CD4-positive, CD25-positive, alpha-beta regulatory T cell (primary cell): ENCODE measurements around the gene DAAM1. TPM values are rescaled to one million over a fixed set of nuclear protein-coding genes. Genes with fewer than 3 reads are reported as not detected.

Experiments used
- ATAC-seq, 2 donors: fragments of 150-1000 bp; cut with Tn5 transposase; one replicate each; pipeline ENCODE4 v1.10.0; 2021; ENCODE audit warnings: low read depth in 2 of 2, moderate number of reproducible peaks in 2 of 2, moderate library complexity in 1 of 2
- DNase-seq, 3 donors: peaks; one replicate each; pipeline versions ENCODE4 v3.0.0 to v3.0.0-alpha.2; 2012 to 2022; ENCODE audit warnings: mixed read lengths in 1 of 3
- H3K27ac ChIP-seq: one replicate; pipeline ENCODE4 v1.7.0; 2013; ENCODE audit warnings: mild to moderate bottlenecking, low read length; ENCODE audit not compliant: insufficient read depth, poor library complexity, severe bottlenecking
- H3K27me3 ChIP-seq: one replicate; pipeline ENCODE4 v1.7.0; 2013; ENCODE audit warnings: low read length; ENCODE audit not compliant: control insufficient read depth, insufficient read depth
- H3K36me3 ChIP-seq: one replicate; pipeline ENCODE4 v1.7.0; 2013; ENCODE audit warnings: mild to moderate bottlenecking, low read length, moderate library complexity; ENCODE audit not compliant: control insufficient read depth, insufficient read depth
- H3K4me1 ChIP-seq: 2 replicates; pipeline ENCODE4 v1.7.0; 2013; ENCODE audit warnings: mild to moderate bottlenecking, low read length; ENCODE audit not compliant: insufficient read depth, control insufficient read depth, poor library complexity, severe bottlenecking
- H3K4me3 ChIP-seq: one replicate; pipeline ENCODE4 v1.7.0; 2013; ENCODE audit warnings: low read depth, mild to moderate bottlenecking, low read length, moderate library complexity
- H3K9me3 ChIP-seq, 2 experiments: 1 replicate in 1 of 2; 2 replicates in 1 of 2; pipeline ENCODE4 v1.7.0; 2013; ENCODE audit warnings: low read length in 2 of 2, mild to moderate bottlenecking in 1 of 2, moderate library complexity in 1 of 2; ENCODE audit not compliant: control insufficient read depth in 2 of 2
- H3K27ac Mint-ChIP-seq, 3 donors: one replicate each; pipeline ENCODE4 v1.8.0; 2020 to 2022; ENCODE audit warnings: mild to moderate bottlenecking in 3 of 3, mixed read lengths in 3 of 3, moderate library complexity in 2 of 3
- H3K27me3 Mint-ChIP-seq: one replicate; pipeline ENCODE4 v1.8.0; 2022; ENCODE audit warnings: mild to moderate bottlenecking, mixed read lengths
- H3K36me3 Mint-ChIP-seq: one replicate; pipeline ENCODE4 v1.8.0; 2020; ENCODE audit warnings: mixed read lengths
- H3K4me1 Mint-ChIP-seq, 4 donors: one replicate each; pipeline ENCODE4 v1.8.0; 2020 to 2022; ENCODE audit warnings: mixed read lengths in 4 of 4, mild to moderate bottlenecking in 1 of 4
- H3K4me3 Mint-ChIP-seq, 4 donors: one replicate each; pipeline ENCODE4 v1.8.0; 2020 to 2022; ENCODE audit warnings: mild to moderate bottlenecking in 4 of 4, mixed read lengths in 4 of 4, moderate library complexity in 3 of 4
- H3K9me3 Mint-ChIP-seq, 7 donors: one replicate each; pipeline ENCODE4 v1.8.0; 2020 to 2022; ENCODE audit warnings: mixed read lengths in 7 of 7, mild to moderate bottlenecking in 3 of 7, moderate library complexity in 2 of 7
- polyA plus RNA-seq, 4 donors: library from polyadenylated mRNA; unstranded; fragments of 300-500 nt; fragmentation: Illumina TruSeq; gene quantifications; one replicate each; pipeline ENCODE4 v1.2.3, GENCODE V29; 2021
- total RNA-seq: library from RNA; stranded (reverse); gene quantifications from one replicate; pipeline ENCODE4 v1.2.3, GENCODE V29; 2022

DAAM1 gene
- total and polyA plus RNA-seq, 5 donors from 2014 or later, result 6.1 to 36.5 (median 11.2) TPM

GRCh38 chr14:59344691-59345455 is 156.4 kb downstream of the DAAM1 start:
- Mint-ChIP-seq H3K27ac (no peak overlapping the region), H3K9me3 (no peaks in the 10 kb centered on the region), H3K4me1 (no peaks in the 10 kb centered on the region), H3K36me3 (peaks cover 41% of the 10 kb centered on the region), H3K27me3 (no peaks in the 10 kb centered on the region), H3K4me3 (no peak overlapping the region)
- no peaks in the 10 kb centered on the region for H3K27me3 ChIP-seq
- no peaks in the 10 kb centered on the region for H3K4me1 ChIP-seq
- ATAC-seq, result no peak
- peaks cover 26% of the 10 kb centered on the region for H3K36me3 ChIP-seq
- H3K4me3 ChIP-seq, result no peak overlapping the region
- H3K9me3 ChIP-seq, result no peaks in the 10 kb centered on the region
- DNase-seq, result no peak
- no peak overlapping the region for H3K27ac ChIP-seq

GRCh38 chr14:59346329-59346728 is 157.9 kb downstream of the DAAM1 start:
- Histone ChIP-seq H3K36me3 (peaks cover 31% of the 10 kb centered on the region), H3K27me3 (no peaks in the 10 kb centered on the region), H3K27ac (no peak overlapping the region), H3K4me3 (no peak overlapping the region), H3K9me3 (no peaks in the 10 kb centered on the region), H3K4me1 (no peaks in the 10 kb centered on the region)
- no peak overlapping the region for H3K27ac Mint-ChIP-seq
- ATAC-seq, result no peak
- no peaks in the 10 kb centered on the region for H3K9me3 Mint-ChIP-seq
- H3K4me1 Mint-ChIP-seq, result no peaks in the 10 kb centered on the region
- no peak overlapping the region for H3K4me3 Mint-ChIP-seq
- peaks cover 27% of the 10 kb centered on the region for H3K36me3 Mint-ChIP-seq
- no peak for DNase-seq
- no peaks in the 10 kb centered on the region for H3K27me3 Mint-ChIP-seq

- H3K27ac Mint-ChIP-seq, result no peak overlapping the region
Observed at GRCh38 chr14:59346796-59347510, 158.5 kb downstream of the DAAM1 start.

GRCh38 chr14:59347511-59347900 is 159.0 kb downstream of the DAAM1 start:
- Histone ChIP-seq H3K27ac (no peak overlapping the region), H3K4me1 (no peaks in the 10 kb centered on the region), H3K27me3 (no peaks in the 10 kb centered on the region), H3K36me3 (peaks cover 40% of the 10 kb centered on the region), H3K9me3 (no peaks in the 10 kb centered on the region), H3K4me3 (no peak overlapping the region)
- H3K9me3 Mint-ChIP-seq, result no peaks in the 10 kb centered on the region
- H3K4me3 Mint-ChIP-seq, result no peak overlapping the region
- H3K4me1 Mint-ChIP-seq, result no peaks in the 10 kb centered on the region
- no peak for ATAC-seq
- DNase-seq, result no peak
- no peak overlapping the region for H3K27ac Mint-ChIP-seq
- H3K36me3 Mint-ChIP-seq, result peaks cover 24% of the 10 kb centered on the region
- H3K27me3 Mint-ChIP-seq, result no peaks in the 10 kb centered on the region

More at GRCh38 chr14:59346796-59347510, 158.5 kb downstream of the DAAM1 start:
- H3K36me3 Mint-ChIP-seq, result peaks cover 24% of the 10 kb centered on the region
- H3K4me3 Mint-ChIP-seq, result no peak overlapping the region
- H3K4me1 Mint-ChIP-seq, result no peaks in the 10 kb centered on the region
- H3K9me3 ChIP-seq, result no peaks in the 10 kb centered on the region
- ATAC-seq (no peak), DNase-seq (no peak)
- no peaks in the 10 kb centered on the region for H3K9me3 Mint-ChIP-seq
- no peaks in the 10 kb centered on the region for H3K27me3 ChIP-seq
- H3K27ac ChIP-seq, result no peak overlapping the region
- no peak overlapping the region for H3K4me3 ChIP-seq
- H3K27me3 Mint-ChIP-seq, result no peaks in the 10 kb centered on the region
- no peaks in the 10 kb centered on the region for H3K4me1 ChIP-seq
- H3K36me3 ChIP-seq, result peaks cover 35% of the 10 kb centered on the region

GRCh38 chr14:59347915-59348314 is 159.4 kb downstream of the DAAM1 start:
- Histone ChIP-seq H3K36me3 (peaks cover 43% of the 10 kb centered on the region), H3K27ac (no peak overlapping the region), H3K9me3 (no peaks in the 10 kb centered on the region), H3K27me3 (no peaks in the 10 kb centered on the region), H3K4me1 (no peaks in the 10 kb centered on the region), H3K4me3 (no peak overlapping the region)
- DNase-seq (no peak), ATAC-seq (no peak)
- Mint-ChIP-seq H3K4me3 (no peak overlapping the region), H3K4me1 (no peaks in the 10 kb centered on the region), H3K27ac (no peak overlapping the region), H3K36me3 (peaks cover 20% of the 10 kb centered on the region), H3K27me3 (no peaks in the 10 kb centered on the region), H3K9me3 (no peaks in the 10 kb centered on the region)

GRCh38 chr14:59349258-59349701 is 160.8 kb downstream of the DAAM1 start:
- Mint-ChIP-seq H3K4me1 (no peaks in the 10 kb centered on the region), H3K4me3 (no peak overlapping the region)

GRCh38 chr14:59352961-59353360 is 164.5 kb downstream of the DAAM1 start:
- Histone ChIP-seq H3K9me3 (no peaks in the 10 kb centered on the region), H3K27me3 (no peaks in the 10 kb centered on the region), H3K36me3 (peaks cover 61% of the 10 kb centered on the region), H3K4me1 (no peaks in the 10 kb centered on the region), H3K4me3 (no peak overlapping the region), H3K27ac (no peak overlapping the region)
- H3K27me3 Mint-ChIP-seq, result no peaks in the 10 kb centered on the region
- peaks cover 40% of the 10 kb centered on the region for H3K36me3 Mint-ChIP-seq
- H3K27ac Mint-ChIP-seq, result no peak overlapping the region
- H3K9me3 Mint-ChIP-seq, result no peaks in the 10 kb centered on the region
- DNase-seq, result no peak
- no peak overlapping the region for H3K4me3 Mint-ChIP-seq
- ATAC-seq, result no peak
- peaks cover 0 to 3% (median 0%) of the 10 kb centered on the region in 4 donors for H3K4me1 Mint-ChIP-seq

More at GRCh38 chr14:59349258-59349701, 160.8 kb downstream of the DAAM1 start:
- H3K9me3 Mint-ChIP-seq, result no peaks in the 10 kb centered on the region
- H3K36me3 Mint-ChIP-seq, result peaks cover 25% of the 10 kb centered on the region
- Histone ChIP-seq H3K27me3 (no peaks in the 10 kb centered on the region), H3K4me1 (no peaks in the 10 kb centered on the region), H3K9me3 (no peaks in the 10 kb centered on the region), H3K4me3 (no peak overlapping the region), H3K27ac (no peak overlapping the region), H3K36me3 (peaks cover 49% of the 10 kb centered on the region)
- DNase-seq (no peak), ATAC-seq (no peak)
- H3K27ac Mint-ChIP-seq, result no peak overlapping the region
- no peaks in the 10 kb centered on the region for H3K27me3 Mint-ChIP-seq
